SK-N-MC (cell line): ENCODE data around the gene CHN2.

Experiments used
- EZH2 ChIP-seq: fragments of 200-600 bp; sonication (generic); IDR thresholded peaks from one replicate; pipeline ENCODE4 v1.6.1; 2017; ENCODE audit warnings: antibody characterized with exemption
- POLR2AphosphoS5 ChIP-seq: IDR thresholded peaks from 2 replicates; pipeline ENCODE4 v1.6.1; 2012; ENCODE audit warnings: mild to moderate bottlenecking, low read depth, low read length, borderline replicate concordance

- TF ChIP-seq EZH2 = no peak
- no peak for TF ChIP-seq POLR2AphosphoS5
Measured at GRCh38 chr7:29196971-29197595, 2.5 kb downstream of the CHN2 start.
